Right lobe of liver (tissue), 4 donors: ENCODE data around the gene RUSF1.

ENCODE experiments used
- POLR2A ChIP-seq: fragments of 450-650 bp; IDR thresholded peaks from one replicate; pipeline ENCODE4 v1.6.1; 2017; ENCODE audit warnings: antibody characterized with exemption, mild to moderate bottlenecking
- TF ChIP-seq, protein P1 (sequence below), 4 donors: fragments of 200-600 bp in 3 of 4; fragments of 450-650 bp in 1 of 4; IDR thresholded peaks; one replicate each; pipeline versions ENCODE4 v1.5.1 to v1.8.0; 2016 to 2022; ENCODE audit warnings: antibody characterized with exemption in 4 of 4, mild to moderate bottlenecking in 2 of 4
- donor health status: DM: no; HTN: no; CAD: no.
- donor health status: DM: no; HTN: no; CAD: no.
- donor health status: DM: no; HTN: yes; CAD: no.

GRCh38 chr16:31528523-31529107 lies 20.4 kb upstream of the RUSF1 start:
- TF ChIP-seq, protein P1, sequence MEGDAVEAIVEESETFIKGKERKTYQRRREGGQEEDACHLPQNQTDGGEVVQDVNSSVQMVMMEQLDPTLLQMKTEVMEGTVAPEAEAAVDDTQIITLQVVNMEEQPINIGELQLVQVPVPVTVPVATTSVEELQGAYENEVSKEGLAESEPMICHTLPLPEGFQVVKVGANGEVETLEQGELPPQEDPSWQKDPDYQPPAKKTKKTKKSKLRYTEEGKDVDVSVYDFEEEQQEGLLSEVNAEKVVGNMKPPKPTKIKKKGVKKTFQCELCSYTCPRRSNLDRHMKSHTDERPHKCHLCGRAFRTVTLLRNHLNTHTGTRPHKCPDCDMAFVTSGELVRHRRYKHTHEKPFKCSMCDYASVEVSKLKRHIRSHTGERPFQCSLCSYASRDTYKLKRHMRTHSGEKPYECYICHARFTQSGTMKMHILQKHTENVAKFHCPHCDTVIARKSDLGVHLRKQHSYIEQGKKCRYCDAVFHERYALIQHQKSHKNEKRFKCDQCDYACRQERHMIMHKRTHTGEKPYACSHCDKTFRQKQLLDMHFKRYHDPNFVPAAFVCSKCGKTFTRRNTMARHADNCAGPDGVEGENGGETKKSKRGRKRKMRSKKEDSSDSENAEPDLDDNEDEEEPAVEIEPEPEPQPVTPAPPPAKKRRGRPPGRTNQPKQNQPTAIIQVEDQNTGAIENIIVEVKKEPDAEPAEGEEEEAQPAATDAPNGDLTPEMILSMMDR (IDR thresholded peaks at IDR 0.05) = no peak
- no peak for TF ChIP-seq POLR2A
